Measurements from ENCODE around the gene ATP5F1A. TPM values are rescaled to one million over a fixed set of nuclear protein-coding genes. Genes with fewer than 3 reads are reported as not detected.

Gene ATP5F1A
- 649 TPM for total RNA-seq

GRCh38 chr18:46097801-46098615 lies at the start of gene ATP5F1A:
ATP5F1A (minus strand) TSS chr18:46098296; CDS start chr18:46098231, 65 bp downstream.

GRCh38 chr18:46104128-46104911 lies 6.2 kb upstream of the ATP5F1A start, which contains the start of gene HAUS1:
HAUS1 (plus strand) TSS chr18:46104385; CDS start chr18:46104412, 27 bp downstream.

GRCh38 chr18:46071653-46072375 lies 26.3 kb downstream of the ATP5F1A start, which contains the start of gene PSTPIP2:
PSTPIP2 (minus strand) TSS chr18:46072260; CDS start chr18:46072188, 72 bp downstream.

Small RNAs within 50 kb of the gene (small RNA-seq; reads per million reads assigned to genes)
- gene RNU6-1278P (ENCODE audit: low replicate concordance) (not detected), gene RNY4P37 (ENCODE audit: low replicate concordance) (0.28 reads per million)

Other genes with a start within 250 kb of the ATP5F1A start
- gene EPG5, start 131.0 kb downstream of the ATP5F1A start, total RNA-seq, result 97.3 TPM
- 1.6 TPM for gene PSTPIP2, start 26.0 kb downstream of the ATP5F1A start, total RNA-seq
- gene HAUS1, start 6.1 kb upstream of the ATP5F1A start, total RNA-seq, result 37.9 TPM